ENCODE results near the gene TXNDC2.

Gene TXNDC2

GRCh38 chr18:9866627-9867026 lies 19.1 kb upstream of the TXNDC2 start:
- TF ChIP-seq, protein P1, sequence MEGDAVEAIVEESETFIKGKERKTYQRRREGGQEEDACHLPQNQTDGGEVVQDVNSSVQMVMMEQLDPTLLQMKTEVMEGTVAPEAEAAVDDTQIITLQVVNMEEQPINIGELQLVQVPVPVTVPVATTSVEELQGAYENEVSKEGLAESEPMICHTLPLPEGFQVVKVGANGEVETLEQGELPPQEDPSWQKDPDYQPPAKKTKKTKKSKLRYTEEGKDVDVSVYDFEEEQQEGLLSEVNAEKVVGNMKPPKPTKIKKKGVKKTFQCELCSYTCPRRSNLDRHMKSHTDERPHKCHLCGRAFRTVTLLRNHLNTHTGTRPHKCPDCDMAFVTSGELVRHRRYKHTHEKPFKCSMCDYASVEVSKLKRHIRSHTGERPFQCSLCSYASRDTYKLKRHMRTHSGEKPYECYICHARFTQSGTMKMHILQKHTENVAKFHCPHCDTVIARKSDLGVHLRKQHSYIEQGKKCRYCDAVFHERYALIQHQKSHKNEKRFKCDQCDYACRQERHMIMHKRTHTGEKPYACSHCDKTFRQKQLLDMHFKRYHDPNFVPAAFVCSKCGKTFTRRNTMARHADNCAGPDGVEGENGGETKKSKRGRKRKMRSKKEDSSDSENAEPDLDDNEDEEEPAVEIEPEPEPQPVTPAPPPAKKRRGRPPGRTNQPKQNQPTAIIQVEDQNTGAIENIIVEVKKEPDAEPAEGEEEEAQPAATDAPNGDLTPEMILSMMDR (IDR thresholded peaks at IDR 0.05): no peak
- H3K4me3 ChIP-seq: no peak overlapping the region
- intact Hi-C loops (cut with DNase I; ENCODE audit: low total_unique reads): no loop called here
- DNase-seq: no peak
- peaks cover 0 to 7% (median 3%) of the 10 kb centered on the region in 4 donors for H3K4me1 ChIP-seq
- H3K27ac ChIP-seq: no peak overlapping the region
- H3K27me3 ChIP-seq: no peaks in the 10 kb centered on the region
- peaks cover 0 to 7% (median 4%) of the 10 kb centered on the region in 3 donors for H3K36me3 ChIP-seq
- no peaks in the 10 kb centered on the region for H3K9me3 ChIP-seq

DNA sequence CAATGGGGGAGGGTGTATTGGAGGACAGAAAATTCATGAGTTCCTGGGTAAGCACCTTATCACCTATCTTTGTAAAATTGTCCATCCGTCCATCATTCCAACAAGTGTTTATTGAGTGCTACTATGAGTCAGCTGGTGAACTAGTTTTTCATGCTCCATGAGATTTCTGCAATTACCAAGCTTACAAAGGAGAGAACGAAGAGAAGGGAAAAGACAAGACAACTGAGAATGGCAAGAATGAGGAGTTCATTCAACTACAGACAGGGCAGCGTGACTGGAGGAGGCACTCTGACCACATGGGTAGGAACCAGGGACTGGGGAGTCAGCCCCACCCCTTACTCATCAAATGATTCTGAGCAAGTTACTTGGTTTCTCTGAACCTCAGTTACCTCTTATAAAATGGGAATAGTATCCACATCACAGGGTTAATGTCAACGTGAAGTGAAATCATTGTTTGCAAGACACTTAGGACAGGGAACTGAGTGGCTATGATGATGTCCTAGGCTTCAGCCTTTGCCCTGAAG lies 18.6 kb upstream of the TXNDC2 start:
- intact Hi-C loops (cut with DNase I; ENCODE audit: low total_unique reads): no loop called here
- Histone ChIP-seq H3K27me3 (no peaks in the 10 kb centered on the region), H3K9me3 (no peaks in the 10 kb centered on the region), H3K27ac (no peak overlapping the region), H3K36me3 (peaks cover 0 to 6% (median 4%) of the 10 kb centered on the region in 3 donors), H3K4me1 (peaks cover 0 to 7% (median 3%) of the 10 kb centered on the region in 4 donors), H3K4me3 (no peak overlapping the region)
- DNase-seq: no peak
- TF ChIP-seq, protein P1 (IDR thresholded peaks at IDR 0.05): no peak

GRCh38 chr18:9868857-9869714 lies 16.7 kb upstream of the TXNDC2 start:
- TF ChIP-seq, protein P1 (IDR thresholded peaks at IDR 0.05): no peak
- Histone ChIP-seq H3K36me3 (no peaks in the 10 kb centered on the region), H3K27me3 (no peaks in the 10 kb centered on the region), H3K27ac (no peak overlapping the region), H3K9me3 (no peaks in the 10 kb centered on the region), H3K4me3 (no peak overlapping the region), H3K4me1 (peaks cover 0 to 7% (median 3%) of the 10 kb centered on the region in 4 donors)
- intact Hi-C loops (cut with DNase I; ENCODE audit: low total_unique reads): no loop called here
- no peak for DNase-seq

DNA sequence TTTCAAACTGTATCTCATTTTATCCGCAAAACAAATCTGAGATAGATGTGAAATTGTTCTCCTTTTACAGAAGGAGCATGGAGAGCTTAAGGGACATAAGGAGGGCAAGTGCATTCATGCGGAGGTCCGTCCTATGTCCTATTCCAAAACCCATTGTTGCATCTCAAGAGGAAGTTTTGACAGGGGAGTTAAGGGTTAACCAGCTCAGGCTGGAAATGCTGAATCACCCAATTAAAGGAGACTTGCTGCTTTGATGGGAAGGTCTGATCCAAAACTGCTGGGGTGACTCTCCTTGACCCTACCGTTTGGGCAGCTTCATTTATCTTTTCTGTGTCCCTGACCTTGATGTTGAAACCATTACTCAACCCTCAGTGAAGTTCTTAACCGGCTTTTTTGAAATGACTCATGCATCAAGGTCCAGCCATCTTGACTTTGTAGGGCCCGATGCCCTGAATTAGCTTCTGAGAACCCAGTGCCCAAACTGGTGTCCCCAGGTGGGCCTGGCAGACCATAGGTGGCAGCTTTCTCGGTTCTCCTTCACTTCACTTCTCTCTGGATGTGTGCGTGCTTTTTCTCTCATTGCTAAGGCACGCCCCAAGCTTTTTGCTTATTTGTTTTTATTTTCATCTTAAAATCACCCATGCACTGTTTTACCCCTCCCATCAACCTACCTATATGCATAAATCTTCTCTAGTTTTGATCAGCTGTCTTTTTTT lies 15.9 kb upstream of the TXNDC2 start:
- H3K27me3 ChIP-seq: no peaks in the 10 kb centered on the region
- DNase-seq: no peak
- no peaks in the 10 kb centered on the region for H3K9me3 ChIP-seq
- H3K4me3 ChIP-seq: no peak overlapping the region
- H3K4me1 ChIP-seq: peaks cover 0 to 7% (median 3%) of the 10 kb centered on the region in 4 donors
- TF ChIP-seq, protein P1 (IDR thresholded peaks at IDR 0.05): no peak
- no peaks in the 10 kb centered on the region for H3K36me3 ChIP-seq
- intact Hi-C loops (cut with DNase I; ENCODE audit: low total_unique reads): no loop called here
- no peak overlapping the region for H3K27ac ChIP-seq

DNA sequence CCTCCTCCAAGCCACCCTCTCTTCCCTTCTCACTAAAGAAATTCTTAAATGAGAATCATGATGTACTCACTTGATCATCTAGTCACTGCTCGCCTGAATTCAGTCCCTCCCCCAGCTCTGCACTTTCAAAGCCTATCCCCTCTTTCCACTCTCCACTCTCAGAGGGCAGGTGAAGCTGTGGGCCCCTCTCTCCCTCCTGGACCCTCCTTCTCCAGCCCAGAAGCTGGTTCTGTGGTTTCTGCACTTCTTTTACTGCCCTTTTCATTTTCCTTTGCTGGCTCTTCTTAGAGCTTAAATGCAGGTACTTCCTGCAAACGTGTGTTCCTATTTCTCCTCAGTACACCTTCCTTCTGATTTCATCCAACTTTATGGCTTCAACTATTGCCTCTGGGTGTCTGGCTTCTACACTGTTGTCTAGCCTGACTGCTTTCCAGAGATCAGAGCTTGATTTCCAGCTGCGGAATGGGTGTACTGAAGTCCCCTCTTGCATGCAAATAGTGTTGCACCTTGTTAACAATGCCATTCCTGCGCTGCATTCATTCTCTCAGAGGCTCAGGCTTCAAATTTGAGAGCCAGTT lies 15.3 kb upstream of the TXNDC2 start:
- TF ChIP-seq, protein P1 (IDR thresholded peaks at IDR 0.05): no peak
- no peaks in the 10 kb centered on the region for H3K36me3 ChIP-seq
- no peaks in the 10 kb centered on the region for H3K27me3 ChIP-seq
- H3K4me1 ChIP-seq: peaks cover 0 to 7% (median 3%) of the 10 kb centered on the region in 4 donors
- H3K4me3 ChIP-seq: no peak overlapping the region
- H3K27ac ChIP-seq: no peak overlapping the region
- no peak for DNase-seq
- H3K9me3 ChIP-seq: no peaks in the 10 kb centered on the region
- intact Hi-C loops (cut with DNase I; ENCODE audit: low total_unique reads): no loop called here

All from tibial artery (tissue), 4 donors.